Vagina (tissue), 2 donors: ENCODE results near the gene FAM168B.
A peak's percentile ranks its signal among the peaks of the same experiment; 100 is the strongest.

Experiments used
- POLR2AphosphoS5 ChIP-seq, 2 donors: sonication (generic); formaldehyde crosslinking; IDR thresholded peaks; one replicate each; pipeline ENCODE4 v1.9.0; 2017; ENCODE audit warnings: antibody characterized with exemption in 2 of 2, mild to moderate bottlenecking in 2 of 2, low read depth in 1 of 2; ENCODE audit not compliant: insufficient read depth in 1 of 2
- TF ChIP-seq, protein P1 (sequence below), 3 experiments: fragments of 450-650 bp in 2 of 3; fragments of 200-600 bp in 1 of 3; sonication (generic) in 1 of 3; IDR thresholded peaks; one replicate each; pipeline ENCODE4 v1.5.1; 2017 to 2019; ENCODE audit warnings: antibody characterized with exemption in 3 of 3, mild to moderate bottlenecking in 2 of 3, moderate library complexity in 2 of 3

GRCh38 chr2:131093696-131094462 lies 619 bp upstream of the FAM168B start:
- TF ChIP-seq, protein P1, sequence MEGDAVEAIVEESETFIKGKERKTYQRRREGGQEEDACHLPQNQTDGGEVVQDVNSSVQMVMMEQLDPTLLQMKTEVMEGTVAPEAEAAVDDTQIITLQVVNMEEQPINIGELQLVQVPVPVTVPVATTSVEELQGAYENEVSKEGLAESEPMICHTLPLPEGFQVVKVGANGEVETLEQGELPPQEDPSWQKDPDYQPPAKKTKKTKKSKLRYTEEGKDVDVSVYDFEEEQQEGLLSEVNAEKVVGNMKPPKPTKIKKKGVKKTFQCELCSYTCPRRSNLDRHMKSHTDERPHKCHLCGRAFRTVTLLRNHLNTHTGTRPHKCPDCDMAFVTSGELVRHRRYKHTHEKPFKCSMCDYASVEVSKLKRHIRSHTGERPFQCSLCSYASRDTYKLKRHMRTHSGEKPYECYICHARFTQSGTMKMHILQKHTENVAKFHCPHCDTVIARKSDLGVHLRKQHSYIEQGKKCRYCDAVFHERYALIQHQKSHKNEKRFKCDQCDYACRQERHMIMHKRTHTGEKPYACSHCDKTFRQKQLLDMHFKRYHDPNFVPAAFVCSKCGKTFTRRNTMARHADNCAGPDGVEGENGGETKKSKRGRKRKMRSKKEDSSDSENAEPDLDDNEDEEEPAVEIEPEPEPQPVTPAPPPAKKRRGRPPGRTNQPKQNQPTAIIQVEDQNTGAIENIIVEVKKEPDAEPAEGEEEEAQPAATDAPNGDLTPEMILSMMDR (IDR thresholded peaks at IDR 0.05), result no peak
- peak in 1 of 2 donors; percentile 89 for TF ChIP-seq POLR2AphosphoS5 (IDR thresholded peaks at IDR 0.05; ENCODE audit: insufficient read depth in 1 of 2, low read depth in 1 of 2)
